ENCODE measurements around the gene KMT2C.

Gene KMT2C

GRCh38 chr7:152189061-152189460, 246.7 kb downstream of the KMT2C start:
- Histone ChIP-seq H3K27ac (ENCODE audit: insufficient read depth, low read length, poor library complexity, severe bottlenecking) (no peak overlapping the region), H3K9me3 (ENCODE audit: control insufficient read depth, low read length) (no peaks in the 10 kb centered on the region), H3K27me3 (replicated peaks; ENCODE audit: control insufficient read depth, insufficient read depth, low read length, poor library complexity, severe bottlenecking) (no peaks in the 10 kb centered on the region), H3K4me1 (ENCODE audit: control insufficient read depth, insufficient read depth, low read length, poor library complexity, severe bottlenecking) (no peaks in the 10 kb centered on the region), H3K4me3 (ENCODE audit: insufficient read depth, low read depth, low read length, poor library complexity, severe bottlenecking) (no peak overlapping the region), H3K36me3 (ENCODE audit: control insufficient read depth, insufficient read depth, low read length) (peaks cover 59% of the 10 kb centered on the region)
- DNase-seq: no peak

GRCh38 chr7:152185558-152185957, 250.2 kb downstream of the KMT2C start:
- Histone ChIP-seq H3K4me1 (ENCODE audit: control insufficient read depth, insufficient read depth, low read length, poor library complexity, severe bottlenecking) (no peaks in the 10 kb centered on the region), H3K27me3 (replicated peaks; ENCODE audit: control insufficient read depth, insufficient read depth, low read length, poor library complexity, severe bottlenecking) (no peaks in the 10 kb centered on the region), H3K4me3 (ENCODE audit: insufficient read depth, low read depth, low read length, poor library complexity, severe bottlenecking) (no peak overlapping the region), H3K36me3 (ENCODE audit: control insufficient read depth, insufficient read depth, low read length) (peaks cover 60% of the 10 kb centered on the region), H3K9me3 (ENCODE audit: control insufficient read depth, low read length) (no peaks in the 10 kb centered on the region), H3K27ac (ENCODE audit: insufficient read depth, low read length, poor library complexity, severe bottlenecking) (no peak overlapping the region)
- no peak for DNase-seq

- peaks cover 62% of the 10 kb centered on the region for H3K36me3 ChIP-seq (ENCODE audit: control insufficient read depth, insufficient read depth, low read length)
- no peak overlapping the region for H3K27ac ChIP-seq (ENCODE audit: insufficient read depth, low read length, poor library complexity, severe bottlenecking)
- H3K9me3 ChIP-seq (ENCODE audit: control insufficient read depth, low read length): no peaks in the 10 kb centered on the region
- no peak overlapping the region for H3K4me3 ChIP-seq (ENCODE audit: insufficient read depth, low read depth, low read length, poor library complexity, severe bottlenecking)
- no peaks in the 10 kb centered on the region for H3K4me1 ChIP-seq (ENCODE audit: control insufficient read depth, insufficient read depth, low read length, poor library complexity, severe bottlenecking)
- H3K27me3 ChIP-seq (replicated peaks; ENCODE audit: control insufficient read depth, insufficient read depth, low read length, poor library complexity, severe bottlenecking): no peaks in the 10 kb centered on the region
- no peak for DNase-seq
Observed at GRCh38 chr7:152180587-152180986, 255.2 kb downstream of the KMT2C start.

- Histone ChIP-seq H3K4me3 (ENCODE audit: insufficient read depth, low read depth, low read length, poor library complexity, severe bottlenecking) (no peak overlapping the region), H3K27me3 (replicated peaks; ENCODE audit: control insufficient read depth, insufficient read depth, low read length, poor library complexity, severe bottlenecking) (no peaks in the 10 kb centered on the region), H3K36me3 (ENCODE audit: control insufficient read depth, insufficient read depth, low read length) (peaks cover 60% of the 10 kb centered on the region), H3K9me3 (ENCODE audit: control insufficient read depth, low read length) (no peaks in the 10 kb centered on the region), H3K27ac (ENCODE audit: insufficient read depth, low read length, poor library complexity, severe bottlenecking) (no peak overlapping the region), H3K4me1 (ENCODE audit: control insufficient read depth, insufficient read depth, low read length, poor library complexity, severe bottlenecking) (no peaks in the 10 kb centered on the region)
- no peak for DNase-seq
Observed at GRCh38 chr7:152180048-152180447, 255.8 kb downstream of the KMT2C start.

- H3K4me3 ChIP-seq (ENCODE audit: insufficient read depth, low read depth, low read length, poor library complexity, severe bottlenecking): no peak overlapping the region
- no peak overlapping the region for H3K27ac ChIP-seq (ENCODE audit: insufficient read depth, low read length, poor library complexity, severe bottlenecking)
- H3K27me3 ChIP-seq (replicated peaks; ENCODE audit: control insufficient read depth, insufficient read depth, low read length, poor library complexity, severe bottlenecking): no peaks in the 10 kb centered on the region
- H3K4me1 ChIP-seq (ENCODE audit: control insufficient read depth, insufficient read depth, low read length, poor library complexity, severe bottlenecking): no peaks in the 10 kb centered on the region
- no peaks in the 10 kb centered on the region for H3K9me3 ChIP-seq (ENCODE audit: control insufficient read depth, low read length)
- H3K36me3 ChIP-seq (ENCODE audit: control insufficient read depth, insufficient read depth, low read length): peaks cover 60% of the 10 kb centered on the region
- no peak for DNase-seq
Observed at GRCh38 chr7:152178405-152179058, 257.3 kb downstream of the KMT2C start.

GRCh38 chr7:152177681-152178404, 258.0 kb downstream of the KMT2C start:
- H3K4me3 ChIP-seq (ENCODE audit: insufficient read depth, low read depth, low read length, poor library complexity, severe bottlenecking): no peak overlapping the region
- H3K4me1 ChIP-seq (ENCODE audit: control insufficient read depth, insufficient read depth, low read length, poor library complexity, severe bottlenecking): no peaks in the 10 kb centered on the region
- peaks cover 58% of the 10 kb centered on the region for H3K36me3 ChIP-seq (ENCODE audit: control insufficient read depth, insufficient read depth, low read length)
- H3K27ac ChIP-seq (ENCODE audit: insufficient read depth, low read length, poor library complexity, severe bottlenecking): no peak overlapping the region
- no peaks in the 10 kb centered on the region for H3K27me3 ChIP-seq (replicated peaks; ENCODE audit: control insufficient read depth, insufficient read depth, low read length, poor library complexity, severe bottlenecking)
- DNase-seq: no peak
- H3K9me3 ChIP-seq (ENCODE audit: control insufficient read depth, low read length): no peaks in the 10 kb centered on the region

GRCh38 chr7:152176797-152177196, 259.0 kb downstream of the KMT2C start:
- H3K4me1 ChIP-seq (ENCODE audit: control insufficient read depth, insufficient read depth, low read length, poor library complexity, severe bottlenecking): no peaks in the 10 kb centered on the region
- peaks cover 55% of the 10 kb centered on the region for H3K36me3 ChIP-seq (ENCODE audit: control insufficient read depth, insufficient read depth, low read length)
- no peak overlapping the region for H3K27ac ChIP-seq (ENCODE audit: insufficient read depth, low read length, poor library complexity, severe bottlenecking)
- no peak overlapping the region for H3K4me3 ChIP-seq (ENCODE audit: insufficient read depth, low read depth, low read length, poor library complexity, severe bottlenecking)
- H3K27me3 ChIP-seq (replicated peaks; ENCODE audit: control insufficient read depth, insufficient read depth, low read length, poor library complexity, severe bottlenecking): no peaks in the 10 kb centered on the region
- no peaks in the 10 kb centered on the region for H3K9me3 ChIP-seq (ENCODE audit: control insufficient read depth, low read length)
- DNase-seq: no peak

- peaks cover 36% of the 10 kb centered on the region for H3K36me3 ChIP-seq (ENCODE audit: control insufficient read depth, insufficient read depth, low read length)
Observed at GRCh38 chr7:152173372-152174070, 262.3 kb downstream of the KMT2C start.

GRCh38 chr7:152162287-152162686, 273.5 kb downstream of the KMT2C start:
- H3K4me3 ChIP-seq (ENCODE audit: insufficient read depth, low read depth, low read length, poor library complexity, severe bottlenecking): no peak overlapping the region
- peaks cover 40% of the 10 kb centered on the region for H3K36me3 ChIP-seq (ENCODE audit: control insufficient read depth, insufficient read depth, low read length)
- H3K9me3 ChIP-seq (ENCODE audit: control insufficient read depth, low read length): no peaks in the 10 kb centered on the region
- DNase-seq: no peak
- no peak overlapping the region for H3K27ac ChIP-seq (ENCODE audit: insufficient read depth, low read length, poor library complexity, severe bottlenecking)
- H3K4me1 ChIP-seq (ENCODE audit: control insufficient read depth, insufficient read depth, low read length, poor library complexity, severe bottlenecking): no peaks in the 10 kb centered on the region
- no peaks in the 10 kb centered on the region for H3K27me3 ChIP-seq (replicated peaks; ENCODE audit: control insufficient read depth, insufficient read depth, low read length, poor library complexity, severe bottlenecking)

More at GRCh38 chr7:152173372-152174070, 262.3 kb downstream of the KMT2C start:
- DNase-seq: no peak
- Histone ChIP-seq H3K27ac (ENCODE audit: insufficient read depth, low read length, poor library complexity, severe bottlenecking) (no peak overlapping the region), H3K4me3 (ENCODE audit: insufficient read depth, low read depth, low read length, poor library complexity, severe bottlenecking) (no peak overlapping the region), H3K9me3 (ENCODE audit: control insufficient read depth, low read length) (no peaks in the 10 kb centered on the region), H3K4me1 (ENCODE audit: control insufficient read depth, insufficient read depth, low read length, poor library complexity, severe bottlenecking) (no peaks in the 10 kb centered on the region), H3K27me3 (replicated peaks; ENCODE audit: control insufficient read depth, insufficient read depth, low read length, poor library complexity, severe bottlenecking) (no peaks in the 10 kb centered on the region)

GRCh38 chr7:152161171-152161570, 274.6 kb downstream of the KMT2C start:
- Histone ChIP-seq H3K27ac (ENCODE audit: insufficient read depth, low read length, poor library complexity, severe bottlenecking) (no peak overlapping the region), H3K4me3 (ENCODE audit: insufficient read depth, low read depth, low read length, poor library complexity, severe bottlenecking) (no peak overlapping the region), H3K9me3 (ENCODE audit: control insufficient read depth, low read length) (no peaks in the 10 kb centered on the region), H3K36me3 (ENCODE audit: control insufficient read depth, insufficient read depth, low read length) (peaks cover 32% of the 10 kb centered on the region), H3K4me1 (ENCODE audit: control insufficient read depth, insufficient read depth, low read length, poor library complexity, severe bottlenecking) (no peaks in the 10 kb centered on the region), H3K27me3 (replicated peaks; ENCODE audit: control insufficient read depth, insufficient read depth, low read length, poor library complexity, severe bottlenecking) (no peaks in the 10 kb centered on the region)
- DNase-seq: no peak

All from effector memory CD4-positive, alpha-beta T cell (primary cell).